Hematopoietic multipotent progenitor cell treated with erythropoietin and hydrocortisone succinate and interleukin-3 and kit ligand, for 17 days (in vitro differentiated cells): Measurements from ENCODE around the gene SHH.

ENCODE experiments used
- DNase-seq: peaks from one replicate; pipeline ENCODE4 v3.0.0-alpha.2; 2015; ENCODE audit warnings: low spot score

Gene SHH

GRCh38 chr7:155764438-155764793, 47.8 kb downstream of the SHH start:
- DNase-seq, result no peak

GRCh38 chr7:155763691-155764437, 48.4 kb downstream of the SHH start:
- DNase-seq, result no peak

DNA sequence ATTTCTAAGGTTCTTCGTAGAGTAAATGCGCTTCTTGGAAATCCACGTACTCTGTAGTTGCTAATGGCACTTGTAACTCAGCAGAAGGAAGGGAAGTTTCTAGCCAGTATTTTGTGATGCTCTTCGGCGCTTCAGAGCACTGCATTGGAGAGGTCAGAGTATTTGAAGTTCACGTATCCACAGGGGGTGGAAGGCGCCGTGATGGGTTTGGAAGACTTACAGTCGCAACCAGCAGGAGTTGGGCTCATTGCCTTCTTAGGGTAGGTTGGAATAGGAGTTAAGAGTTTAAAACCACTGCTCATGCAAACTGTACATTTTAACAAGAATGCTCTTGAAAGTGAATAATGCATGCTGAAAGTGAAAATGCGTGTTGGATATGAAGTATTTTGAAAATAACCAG, 49.1 kb downstream of the SHH start:
- DNase-seq, result no peak

GRCh38 chr7:155762655-155763054, 49.6 kb downstream of the SHH start:
- DNase-seq, result no peak

DNA sequence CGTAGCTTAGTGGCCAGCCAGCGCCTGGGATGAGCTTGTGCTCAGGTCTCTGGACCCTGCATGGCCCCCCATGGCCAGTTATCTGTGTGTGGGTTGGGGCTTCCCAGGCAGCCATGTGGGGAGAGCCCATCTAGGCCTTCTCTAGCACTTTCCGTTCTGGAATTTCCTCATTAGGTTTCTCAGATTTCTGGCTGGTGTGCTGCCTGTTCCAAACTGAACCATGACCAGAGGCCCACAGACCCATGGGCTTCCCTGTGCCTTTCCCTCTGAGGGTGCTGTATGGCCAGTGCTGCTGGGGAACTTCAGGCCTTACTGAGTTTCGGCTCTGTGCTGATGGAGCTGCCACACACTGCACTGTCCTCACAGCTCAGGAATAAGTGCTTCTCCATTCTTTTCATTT, 50.2 kb downstream of the SHH start:
- DNase-seq, result no peak

- no peak for DNase-seq
These were observed 51.1 kb downstream of the SHH start for GRCh38 chr7:155761162-155761561.

- no peak for DNase-seq
These were observed 52.4 kb downstream of the SHH start for GRCh38 chr7:155759740-155760430.

DNA sequence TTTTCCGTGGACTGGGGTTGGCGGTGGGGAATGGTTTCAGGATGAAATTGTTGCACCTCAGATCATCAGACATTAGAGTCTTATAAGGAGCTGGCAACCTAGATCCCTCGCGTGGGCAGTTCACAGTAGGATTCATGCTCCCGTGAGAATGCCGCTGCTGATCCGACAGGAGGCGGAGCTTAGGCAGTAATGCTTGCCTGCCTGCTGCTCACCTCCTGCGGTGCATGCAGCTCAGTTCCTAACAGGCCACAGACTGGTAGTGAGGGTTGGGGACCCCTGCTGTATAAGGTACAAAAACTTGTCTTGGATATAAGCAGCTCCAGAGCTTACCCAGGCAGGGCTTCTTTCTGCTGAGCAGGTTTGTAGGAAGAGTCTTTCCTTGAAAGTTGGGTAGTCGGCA, 53.9 kb downstream of the SHH start:
- no peak for DNase-seq

DNA sequence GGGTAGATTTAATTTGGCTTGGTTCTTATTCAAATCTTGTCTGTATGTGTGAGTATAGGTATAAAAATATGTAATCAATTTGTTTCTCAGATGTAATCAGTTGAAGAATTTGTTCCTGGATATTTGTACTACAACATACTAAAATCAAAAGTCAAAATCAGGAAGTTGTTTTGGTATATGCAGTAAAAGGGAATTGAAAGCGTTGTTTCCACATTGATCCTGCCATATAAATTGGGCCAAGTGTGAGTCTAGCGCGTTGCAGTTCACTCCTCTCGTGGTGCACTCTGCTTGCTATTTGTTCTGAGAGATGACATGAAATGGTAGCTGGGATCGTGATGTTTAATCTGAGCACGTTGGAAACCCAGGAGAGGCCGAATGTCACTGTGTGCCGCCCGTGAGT, 55.9 kb downstream of the SHH start:
- DNase-seq, result no peak

- DNase-seq, result no peak
These were observed 57.2 kb downstream of the SHH start for GRCh38 chr7:155755026-155755425.

GRCh38 chr7:155754165-155754564, 58.1 kb downstream of the SHH start:
- no peak for DNase-seq

GRCh38 chr7:155753446-155753965, 58.8 kb downstream of the SHH start:
- no peak for DNase-seq

DNA sequence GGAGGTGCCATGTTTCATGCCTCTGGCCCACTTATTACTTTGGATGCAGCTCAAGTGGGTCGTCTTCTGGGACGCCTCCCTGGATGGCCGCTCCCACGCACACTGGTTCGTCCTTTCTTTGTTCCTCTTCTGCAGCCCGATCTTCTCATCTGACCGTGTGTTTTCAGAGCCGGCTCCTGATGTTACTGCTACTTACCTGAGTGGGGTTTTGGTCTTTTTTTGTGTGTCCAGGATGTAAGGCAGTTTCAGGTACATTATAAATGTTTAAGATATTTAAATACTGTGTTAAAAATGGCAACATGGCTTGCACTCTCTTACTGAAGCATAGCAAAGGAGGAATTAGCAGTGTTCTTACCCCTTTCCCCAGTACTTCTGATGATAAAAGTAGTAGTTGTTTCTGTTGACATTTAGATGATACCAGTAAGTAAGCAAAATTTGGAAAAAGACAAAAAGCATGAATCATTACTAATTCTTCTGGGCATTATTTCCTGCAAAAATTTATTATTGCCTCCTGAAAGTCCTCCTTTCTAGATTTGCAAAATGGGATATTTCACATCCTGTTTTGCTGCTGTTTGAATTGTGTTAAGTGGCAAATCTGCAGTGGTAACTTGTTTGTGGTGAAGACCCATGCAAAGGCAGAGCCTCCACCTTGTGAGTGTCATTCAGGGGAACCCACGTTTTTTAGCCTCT, 59.4 kb downstream of the SHH start:
- no peak for DNase-seq

DNA sequence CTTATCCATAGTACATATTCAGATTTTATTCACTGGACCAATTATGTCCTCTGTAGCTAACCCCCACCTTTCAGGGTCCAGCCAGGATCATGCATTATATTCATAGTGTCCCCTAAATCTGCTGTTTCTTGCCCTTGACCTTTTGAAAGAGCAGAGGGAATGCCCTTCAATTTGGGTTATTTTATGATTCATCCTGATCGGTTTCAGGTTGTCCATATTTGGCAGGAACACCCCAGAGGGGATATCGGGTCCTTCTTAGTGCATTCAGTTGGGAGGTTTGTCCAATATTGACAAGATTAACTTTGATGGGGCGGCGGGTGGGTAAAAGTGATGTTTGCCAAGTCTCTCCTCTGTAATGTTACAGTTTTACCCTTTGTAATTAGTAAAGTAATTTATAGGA, 60.9 kb downstream of the SHH start:
- no peak for DNase-seq

GRCh38 chr7:155750255-155751125, 61.8 kb downstream of the SHH start:
- DNase-seq, result no peak
